HG03565 (cell line): ENCODE measurements around the gene PDPK1.
"Not testable (repeated sequence)": the region's sequence is repeated elsewhere in the genome, so short reads cannot be mapped to it uniquely, and the experiment has no call there.

Experiments used
- ATAC-seq: cut with Tn5 transposase; IDR thresholded peaks from one replicate; pipeline ENCODE4 v1.9.1; 2021; ENCODE audit warnings: mild to moderate bottlenecking, moderate library complexity; ENCODE audit not compliant: unreplicated experiment

The PDPK1 gene

DNA sequence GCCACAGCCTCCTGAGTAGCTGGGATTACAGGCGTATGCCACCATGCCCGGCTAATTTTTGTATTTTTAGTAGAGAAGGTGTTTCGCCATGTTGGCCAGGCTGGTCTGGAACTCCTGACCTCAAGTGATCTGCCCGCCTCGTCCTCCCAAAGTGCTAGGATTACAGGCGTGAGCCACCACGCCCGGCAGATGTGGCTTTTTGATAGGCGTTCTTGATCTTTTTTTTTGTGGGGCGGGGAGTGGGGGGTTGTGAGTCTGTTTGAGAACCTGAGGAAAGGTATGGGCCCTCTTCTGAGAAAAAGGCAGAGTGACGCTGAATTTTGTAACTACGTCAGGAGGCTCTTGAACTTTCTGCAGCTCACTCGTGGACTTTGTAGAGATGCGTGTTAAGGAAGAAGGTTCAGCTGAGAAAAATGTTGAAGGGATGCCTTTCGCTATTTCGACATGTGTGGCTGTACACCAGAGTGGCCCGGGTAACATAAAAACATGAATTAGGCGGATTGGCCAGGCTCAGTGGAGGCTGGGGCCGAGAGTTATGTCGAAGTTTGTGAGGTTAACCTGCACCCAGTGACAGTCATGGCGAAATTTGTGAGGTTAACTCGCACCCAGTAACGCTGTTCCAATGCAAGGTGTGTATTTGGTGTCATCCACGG lies 1.5 kb downstream of the PDPK1 start:
- not testable (repeated sequence) for ATAC-seq

DNA sequence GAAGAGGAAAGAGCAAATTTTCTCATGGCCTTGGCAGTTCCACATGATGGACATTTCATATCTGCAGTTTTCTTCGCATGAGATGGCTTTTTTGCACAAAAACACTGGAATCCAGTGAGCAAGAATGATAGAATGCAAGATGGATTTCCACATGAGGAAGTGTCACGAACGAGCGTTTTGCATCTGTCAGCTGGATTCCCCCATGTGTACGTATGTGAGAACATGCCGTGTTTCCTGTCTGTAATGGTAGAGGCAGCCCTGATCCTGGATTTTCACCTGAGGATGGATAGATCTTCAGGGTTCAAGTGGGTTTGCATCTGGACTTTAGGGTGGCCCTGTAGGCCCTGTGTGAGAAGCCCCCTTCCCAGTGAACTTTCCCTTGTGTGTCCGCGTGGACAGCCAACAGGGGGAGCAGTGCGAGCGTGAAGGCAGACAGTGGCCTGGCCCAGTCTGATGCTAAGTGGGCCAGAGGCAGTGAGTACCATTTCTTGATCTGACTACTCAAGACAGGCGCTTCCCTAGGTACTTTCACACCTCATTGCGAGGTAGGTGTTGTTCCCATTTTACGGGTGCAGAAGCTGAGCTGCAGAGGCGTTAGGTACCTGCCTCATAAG lies 2.1 kb downstream of the PDPK1 start:
- ATAC-seq: not testable (repeated sequence)

DNA sequence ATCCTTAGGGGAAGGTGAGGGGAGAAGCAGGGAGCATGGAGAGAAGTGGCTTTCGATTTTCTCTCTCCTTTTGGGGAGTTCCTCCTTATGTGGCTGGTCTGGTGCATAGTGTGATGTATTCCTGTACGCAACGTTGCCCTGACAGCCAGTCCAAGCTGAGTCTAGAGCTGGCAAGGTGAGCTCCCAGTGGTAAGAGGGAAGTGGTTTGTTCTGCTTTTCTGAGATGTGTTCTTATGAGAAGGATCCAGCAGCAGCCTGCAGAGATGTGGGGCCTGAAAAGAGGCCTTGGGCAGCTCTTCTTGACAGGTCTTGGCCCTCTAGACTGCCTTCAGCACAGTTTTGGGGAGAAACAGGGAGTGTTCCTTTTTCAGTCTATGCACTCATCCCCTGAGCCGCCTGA lies 3.1 kb downstream of the PDPK1 start:
- ATAC-seq: not testable (repeated sequence)

DNA sequence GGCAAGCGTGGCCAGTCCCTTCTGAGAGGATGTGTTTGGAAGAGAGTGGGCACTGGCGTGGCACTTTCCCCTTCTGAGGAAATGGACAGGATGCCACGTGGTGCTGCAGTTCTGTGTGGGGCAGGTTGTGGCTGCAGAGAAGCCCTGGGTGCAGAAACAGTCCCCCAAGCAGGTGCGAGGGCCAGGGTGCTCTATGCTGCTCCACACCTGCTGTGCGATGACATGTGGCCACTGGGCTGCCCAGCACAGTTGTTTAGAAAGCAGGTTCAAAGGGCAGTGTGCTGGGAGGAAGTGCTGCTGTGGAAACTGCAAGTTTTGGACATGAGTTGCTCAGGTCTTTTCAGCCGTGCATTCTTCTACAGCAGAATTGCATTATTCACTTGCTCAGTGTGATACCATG lies 3.6 kb downstream of the PDPK1 start:
- ATAC-seq: not testable (repeated sequence)

DNA sequence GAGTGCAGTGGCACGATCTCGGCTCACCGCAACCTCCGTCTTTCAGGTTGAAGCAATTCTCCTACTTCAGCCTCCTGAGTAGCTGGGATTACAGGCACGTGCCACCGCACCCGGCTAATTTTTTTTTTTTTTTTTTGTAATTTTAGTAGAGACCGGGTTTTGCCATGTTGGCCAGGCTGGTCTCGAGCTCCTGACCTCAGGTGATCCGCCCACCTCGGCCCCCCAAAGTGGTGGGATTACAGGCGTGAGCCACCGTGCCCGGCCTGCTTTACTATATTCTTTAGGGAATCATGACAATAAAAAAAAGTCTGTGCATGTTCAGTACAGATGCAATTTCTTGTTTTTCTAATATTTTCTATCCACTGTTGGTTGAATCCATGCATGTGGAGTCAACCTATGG lies 6.0 kb downstream of the PDPK1 start:
- ATAC-seq: not testable (repeated sequence)

DNA sequence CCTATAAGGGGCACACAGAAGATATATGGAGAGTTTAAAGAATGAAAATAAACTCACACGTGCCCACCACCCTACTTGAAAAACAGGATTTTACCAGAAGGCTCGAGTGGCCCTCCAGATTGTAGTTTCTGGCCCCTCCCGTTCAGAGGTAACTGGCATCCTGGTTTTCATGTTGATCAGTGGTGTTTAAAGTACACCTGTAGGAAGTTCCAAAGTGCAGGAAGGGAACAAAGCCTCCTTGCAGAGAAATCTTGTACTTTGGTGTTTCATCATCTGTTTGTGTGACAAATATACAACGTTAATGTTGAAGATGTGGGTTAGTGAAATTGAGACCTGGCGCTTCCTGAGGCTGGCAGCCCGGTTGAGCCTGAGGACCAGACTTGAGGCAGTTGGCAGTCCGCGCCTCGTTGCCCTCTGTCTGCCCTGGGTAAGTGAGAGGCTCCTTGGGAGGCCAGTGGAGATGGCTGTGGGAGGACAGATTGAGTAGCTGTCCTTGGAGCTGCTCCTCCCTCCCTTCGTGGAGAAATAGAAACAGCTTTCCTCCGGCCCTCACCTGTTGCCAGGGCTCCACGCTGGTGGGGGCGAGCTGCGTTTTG lies 12.6 kb downstream of the PDPK1 start:
- not testable (repeated sequence) for ATAC-seq

DNA sequence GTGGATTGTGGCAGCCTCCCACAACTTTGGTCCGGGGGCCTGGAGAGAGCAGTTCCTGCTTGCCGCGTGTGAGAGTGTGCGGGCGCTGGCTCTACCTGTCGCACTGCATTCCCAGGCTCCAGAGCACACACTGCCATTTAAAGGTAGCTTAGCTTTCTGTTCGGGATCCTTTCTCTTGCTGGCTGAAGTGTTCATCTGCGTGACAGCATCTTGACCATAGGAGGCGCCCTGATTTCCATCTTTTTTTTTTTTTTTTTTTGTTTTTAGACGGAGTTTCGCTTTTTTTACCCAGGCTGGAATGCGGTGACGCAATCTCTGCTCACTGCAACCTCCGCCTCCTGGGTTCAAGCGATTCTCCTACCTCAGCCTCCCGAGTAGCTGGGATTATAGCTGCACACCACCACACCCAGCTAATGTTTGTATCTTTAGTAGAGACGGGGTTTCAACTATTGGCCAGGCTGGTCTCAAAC lies 13.6 kb downstream of the PDPK1 start:
- not testable (repeated sequence) for ATAC-seq

DNA sequence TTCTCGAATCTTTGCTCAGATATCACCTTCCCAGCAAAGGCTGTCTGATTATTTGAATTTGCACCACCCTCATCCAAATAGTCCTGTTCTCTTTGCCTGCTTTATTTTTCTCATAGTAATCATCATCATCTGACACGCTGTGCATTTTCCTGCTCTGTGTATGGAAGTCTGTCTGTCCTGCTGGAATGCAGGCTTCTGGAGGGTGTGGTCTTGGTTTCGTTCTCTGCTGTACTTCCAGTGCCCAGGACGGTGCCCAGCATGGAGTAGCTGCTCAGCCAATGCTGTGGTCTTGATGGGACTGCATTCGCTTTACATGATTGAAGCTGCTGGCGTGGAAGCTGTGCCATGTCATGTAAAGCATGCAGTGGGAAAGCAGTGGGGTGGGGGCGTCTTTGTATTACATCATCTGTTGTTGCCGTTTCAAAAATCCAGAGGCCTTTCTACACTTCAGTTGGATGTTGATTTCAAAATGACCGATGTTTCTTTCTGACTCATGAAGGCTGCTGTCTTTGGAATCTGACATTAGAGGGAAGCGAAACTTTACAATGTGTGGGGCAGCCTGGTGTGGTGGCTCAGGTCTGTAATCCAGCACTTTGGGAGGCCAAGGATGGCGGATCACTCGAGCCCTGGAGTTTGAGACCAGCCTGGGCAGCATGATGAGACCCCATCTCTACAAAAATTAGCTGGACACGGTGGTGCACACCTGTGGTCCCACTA lies 17.0 kb downstream of the PDPK1 start:
- not testable (repeated sequence) for ATAC-seq

DNA sequence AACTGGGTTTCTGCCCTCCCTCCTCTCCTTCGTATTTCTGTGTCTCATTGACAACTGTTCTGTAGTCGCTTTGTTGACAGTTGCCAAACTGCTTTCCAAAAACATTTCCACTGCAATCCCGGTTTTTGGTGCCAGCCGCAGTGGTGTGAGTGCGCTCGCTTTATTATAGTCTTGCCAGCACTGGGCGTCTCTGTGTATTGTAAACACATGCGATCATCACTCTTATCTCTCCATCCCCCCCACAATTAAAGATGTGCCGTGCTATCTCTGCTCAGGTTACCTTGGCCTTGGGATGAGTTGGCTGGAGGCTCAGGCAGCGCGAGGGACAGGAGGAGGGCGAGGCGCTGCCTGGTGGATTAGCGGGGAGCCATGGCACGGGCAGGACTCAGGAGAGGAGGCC lies 19.3 kb downstream of the PDPK1 start:
- not testable (repeated sequence) for ATAC-seq

DNA sequence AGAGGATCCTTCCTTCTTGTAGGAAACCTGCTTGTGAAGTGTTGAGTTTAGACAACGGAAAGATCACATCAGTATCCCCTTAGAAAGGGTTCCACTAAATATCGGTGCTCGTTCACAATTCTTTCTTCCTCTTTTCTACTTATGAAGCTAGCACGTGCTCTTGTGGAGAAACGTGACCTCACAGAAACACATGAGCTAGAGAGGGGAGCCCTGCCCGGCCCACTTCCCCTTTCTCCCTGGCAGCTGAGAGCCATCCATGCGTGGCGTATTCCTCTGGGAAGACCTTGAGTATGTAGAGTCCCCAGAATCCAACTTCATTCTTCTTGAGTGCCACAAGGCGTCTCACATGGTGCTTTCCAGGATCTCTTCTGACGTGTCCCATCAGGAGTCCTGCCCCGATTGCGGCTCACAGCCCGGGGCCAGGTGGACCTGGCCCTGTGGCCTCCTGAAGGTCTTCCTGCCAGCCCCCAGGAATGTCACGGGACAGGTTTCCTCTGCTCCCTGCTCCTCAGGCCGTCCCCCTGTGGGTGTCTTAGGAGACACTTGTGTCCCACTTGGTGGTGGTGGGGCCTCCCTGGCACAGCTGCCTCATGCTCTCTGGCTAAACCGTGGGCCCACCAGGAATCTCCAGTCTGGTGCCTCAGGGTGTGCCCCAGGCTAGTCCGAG lies 22.4 kb downstream of the PDPK1 start:
- ATAC-seq: peak; percentile 48

DNA sequence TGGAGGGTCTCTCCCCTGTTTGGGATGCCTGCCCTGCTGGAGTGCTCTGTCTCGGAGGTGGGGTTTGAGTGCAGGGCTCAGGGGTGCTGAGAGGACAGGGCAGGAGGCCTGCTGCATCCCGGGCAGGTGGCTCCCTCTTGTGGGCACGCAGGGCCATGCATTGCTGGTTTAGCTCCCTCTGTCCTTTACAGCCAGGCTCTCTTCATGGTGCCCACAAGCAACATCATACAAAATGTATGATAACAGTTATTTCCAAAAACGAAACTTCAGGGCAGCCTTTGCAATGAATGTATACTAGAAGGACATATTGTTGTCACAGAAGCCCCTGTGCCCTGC lies 22.9 kb downstream of the PDPK1 start:
- not testable (repeated sequence) for ATAC-seq

DNA sequence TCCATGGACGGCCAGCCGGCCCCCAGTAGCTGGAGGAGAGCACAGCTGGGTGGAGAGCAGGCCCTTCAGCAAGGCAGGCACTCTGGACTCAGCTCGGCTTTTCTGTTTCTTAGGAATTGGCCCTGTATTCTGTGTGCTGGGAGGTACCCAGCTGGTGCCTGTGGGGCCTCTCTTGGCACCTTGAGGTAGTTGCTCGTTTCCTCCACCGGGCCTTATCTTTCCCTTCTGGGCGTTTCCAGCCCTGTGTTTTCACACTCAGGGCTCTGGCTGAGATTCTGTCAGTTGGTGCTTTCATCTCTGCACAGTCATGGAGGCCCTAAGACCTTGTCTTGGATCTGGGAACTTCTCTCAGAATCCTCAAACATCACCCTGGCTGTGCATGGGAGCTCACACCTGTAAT lies 29.7 kb downstream of the PDPK1 start:
- not testable (repeated sequence) for ATAC-seq

DNA sequence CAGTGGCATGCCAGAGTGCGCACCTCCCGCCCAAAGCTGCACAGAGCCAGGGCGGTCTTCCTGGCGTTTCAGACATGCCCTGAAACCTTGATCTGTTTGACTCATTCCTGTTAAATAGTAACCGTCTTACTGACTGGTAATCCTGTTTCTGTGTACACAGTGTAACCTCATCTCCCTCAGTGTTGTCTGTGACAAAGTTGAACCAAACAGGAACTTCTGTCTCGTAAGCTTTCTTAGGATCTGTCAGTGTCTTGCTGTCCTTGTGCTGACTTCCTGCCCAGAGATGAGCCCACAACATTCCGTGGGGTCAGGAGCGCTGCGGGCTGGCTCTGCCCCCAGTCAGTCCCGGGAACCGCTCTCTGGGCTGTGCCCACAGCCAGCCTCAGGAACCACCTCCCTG lies 30.8 kb downstream of the PDPK1 start:
- not testable (repeated sequence) for ATAC-seq

DNA sequence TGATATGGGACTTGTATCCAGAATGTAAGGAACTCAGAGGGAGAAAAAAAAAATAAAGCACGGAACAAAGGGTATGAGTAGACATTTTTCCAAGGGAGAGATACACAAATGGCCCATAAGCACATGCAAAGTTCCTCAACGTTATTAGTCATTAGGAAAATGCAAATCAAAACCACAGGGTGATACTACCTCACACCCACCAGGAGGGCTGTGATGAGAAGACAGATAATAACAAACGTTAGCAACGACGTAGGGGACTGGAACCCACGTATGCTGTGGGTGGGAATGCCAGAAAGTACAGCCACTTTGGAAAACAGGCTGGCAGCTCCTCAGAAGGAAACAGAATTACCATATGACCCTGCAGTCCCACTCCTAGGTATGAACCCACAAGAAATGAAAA lies 34.9 kb downstream of the PDPK1 start:
- ATAC-seq: not testable (repeated sequence)

DNA sequence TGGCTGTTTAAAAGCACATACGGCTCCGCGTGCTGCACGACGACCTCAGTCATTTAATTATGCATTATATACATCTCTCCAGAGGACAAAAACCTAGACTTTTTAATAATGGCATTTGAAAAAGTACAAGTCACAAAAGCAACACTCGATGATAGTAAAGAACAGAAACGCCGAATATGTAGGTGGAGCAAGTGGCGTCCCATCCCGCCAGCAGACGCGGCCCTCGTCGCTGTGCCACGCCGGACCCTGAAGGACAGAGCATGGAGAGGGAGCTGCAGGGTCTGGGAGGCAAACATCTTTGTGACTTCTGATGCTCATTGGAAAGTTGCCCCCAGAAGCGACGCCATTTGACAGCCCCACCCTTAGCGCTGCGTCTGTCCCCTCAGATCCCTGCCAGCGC lies 38.0 kb downstream of the PDPK1 start:
- ATAC-seq: not testable (repeated sequence)

DNA sequence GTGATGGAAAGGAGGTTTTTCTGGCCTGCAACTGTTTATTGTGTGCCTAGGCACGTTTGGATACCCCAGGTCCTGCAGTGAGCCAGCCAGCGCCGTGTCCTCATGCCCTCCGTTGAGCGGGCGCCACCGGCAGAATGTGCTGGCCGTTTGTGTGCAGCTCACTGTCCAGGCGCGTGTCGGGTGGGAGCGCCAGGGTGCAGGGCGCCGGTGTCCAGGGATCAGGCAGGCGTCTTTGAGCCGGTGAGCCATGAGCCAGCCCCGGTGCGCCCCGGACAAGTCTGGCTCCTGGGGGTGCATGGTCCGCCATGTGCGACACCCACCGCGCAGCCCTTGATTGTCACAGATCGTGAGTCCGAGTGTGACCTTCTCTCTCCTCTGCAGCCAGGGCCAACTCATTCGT lies 39.2 kb downstream of the PDPK1 start:
- ATAC-seq: not testable (repeated sequence)

DNA sequence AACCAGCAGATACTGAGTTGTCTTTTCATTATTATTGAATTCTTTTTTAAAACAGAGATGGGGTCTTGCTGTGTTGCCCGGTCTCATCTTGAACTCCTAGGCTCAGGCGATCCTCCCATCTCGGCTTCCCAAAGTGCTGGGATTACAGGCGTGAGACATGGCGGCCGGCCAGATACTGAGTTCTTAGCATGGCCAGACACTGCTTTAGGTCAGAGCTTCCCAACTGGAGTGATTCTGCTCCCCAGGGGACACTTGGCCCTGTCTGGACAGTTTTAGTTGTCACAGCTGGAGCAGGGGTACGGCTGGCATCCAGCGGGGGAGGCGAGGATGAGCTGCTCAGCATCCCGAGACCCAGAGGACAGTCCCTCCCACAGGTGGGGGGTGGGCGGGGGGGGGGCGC lies 41.1 kb downstream of the PDPK1 start:
- ATAC-seq: not testable (repeated sequence)

DNA sequence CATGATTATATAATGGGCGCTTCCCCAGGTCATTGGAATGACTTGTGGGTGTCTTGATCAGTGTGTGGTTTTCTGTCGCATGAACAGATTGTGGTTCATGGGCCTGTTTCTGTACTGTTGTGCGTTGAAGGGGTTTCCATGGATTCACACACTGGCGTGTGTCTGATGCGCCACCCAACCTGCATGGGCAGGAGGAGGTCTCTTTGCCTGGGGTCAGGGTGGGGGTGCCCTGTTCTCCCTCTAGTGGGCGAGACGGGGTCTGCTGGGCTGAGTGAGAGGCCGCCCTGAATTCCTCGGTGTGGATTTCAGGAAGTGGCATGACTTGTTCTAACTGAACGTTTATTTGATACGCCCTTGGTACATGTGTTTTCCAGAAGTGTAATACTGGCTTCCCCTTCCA lies 42.3 kb downstream of the PDPK1 start:
- not testable (repeated sequence) for ATAC-seq

DNA sequence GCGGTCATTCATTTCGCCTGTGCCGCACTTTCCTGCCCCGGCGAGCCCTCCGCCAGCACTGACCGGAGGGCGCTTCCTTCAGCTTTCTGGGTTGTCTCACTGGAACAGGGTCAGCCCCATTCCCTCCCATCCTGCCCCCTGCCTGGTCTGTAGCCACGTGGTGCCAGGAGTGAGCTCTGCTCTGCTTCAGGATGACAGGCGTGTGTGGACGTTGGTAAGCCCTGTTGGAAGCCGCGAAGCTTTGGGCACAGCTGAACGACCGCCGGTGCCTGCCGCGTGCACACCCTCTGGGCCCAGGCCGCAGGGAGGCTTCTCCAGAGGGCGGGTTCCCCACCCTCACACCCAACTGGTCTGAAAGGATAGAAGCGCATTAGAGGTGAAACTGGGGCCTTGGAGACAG lies 43.0 kb downstream of the PDPK1 start:
- not testable (repeated sequence) for ATAC-seq

DNA sequence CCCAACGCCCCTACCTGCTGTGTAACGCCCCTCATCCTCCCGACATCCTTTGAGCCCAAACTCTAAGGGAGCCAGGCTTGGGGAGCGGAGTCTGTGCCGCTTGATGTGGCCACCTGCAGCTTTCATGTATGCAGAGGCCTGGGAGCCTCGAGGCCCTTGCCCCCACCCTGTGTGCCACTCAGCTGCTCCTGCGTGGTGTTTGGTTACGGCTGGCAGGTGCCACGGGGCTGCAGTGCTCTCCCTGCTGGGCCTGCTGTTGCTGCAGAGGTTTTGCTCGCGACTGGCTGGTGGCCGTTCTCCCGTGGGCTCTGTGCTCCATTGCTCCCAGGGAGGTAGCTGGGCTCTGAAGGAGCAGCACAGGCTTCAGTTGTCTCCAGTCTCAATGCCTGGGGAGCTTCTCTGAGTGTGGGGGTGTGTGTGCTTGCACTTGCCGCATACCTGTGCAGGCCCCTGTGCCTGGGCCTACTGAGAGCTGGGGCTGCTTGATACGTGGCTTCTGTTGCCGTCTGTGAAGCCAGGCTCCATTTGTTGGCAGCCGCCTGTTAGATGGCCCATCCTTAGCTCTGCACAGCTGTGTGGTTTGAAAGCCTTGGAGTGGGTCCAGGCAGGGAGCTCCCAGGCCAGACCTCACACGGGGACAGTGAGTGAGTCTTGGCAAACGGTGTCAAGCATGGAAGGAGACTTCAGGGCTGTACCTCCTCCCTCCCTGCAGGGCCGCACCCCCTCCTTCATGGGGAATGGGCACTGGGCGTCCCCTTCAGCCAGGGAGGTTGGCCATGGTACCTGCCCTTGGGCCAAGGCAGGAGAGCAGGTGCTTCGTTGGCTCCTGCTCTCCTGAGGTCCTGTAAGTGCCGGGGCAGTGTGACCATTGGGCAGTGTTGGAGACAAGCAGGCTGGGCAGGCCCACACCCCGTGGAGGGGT lies 47.2 kb downstream of the PDPK1 start:
- ATAC-seq: no peak
